Vagina (tissue), 2 donors: ENCODE data around the gene LKAAEAR1.

Experiments
- POLR2A ChIP-seq, 2 donors: fragments of 450-650 bp; IDR thresholded peaks; one replicate each; pipeline ENCODE4 v1.6.1; 2017; ENCODE audit warnings: antibody characterized with exemption in 2 of 2, mild to moderate bottlenecking in 2 of 2, moderate library complexity in 2 of 2
- POLR2AphosphoS5 ChIP-seq, 2 donors: sonication (generic); formaldehyde crosslinking; IDR thresholded peaks; one replicate each; pipeline ENCODE4 v1.9.0; 2017; ENCODE audit warnings: antibody characterized with exemption in 2 of 2, mild to moderate bottlenecking in 2 of 2, low read depth in 1 of 2; ENCODE audit not compliant: insufficient read depth in 1 of 2
- TF ChIP-seq, protein P1 (sequence below), 3 experiments: fragments of 450-650 bp in 2 of 3; fragments of 200-600 bp in 1 of 3; sonication (generic) in 1 of 3; IDR thresholded peaks; one replicate each; pipeline ENCODE4 v1.5.1; 2017 to 2019; ENCODE audit warnings: antibody characterized with exemption in 3 of 3, mild to moderate bottlenecking in 2 of 3, moderate library complexity in 2 of 3

DNA sequence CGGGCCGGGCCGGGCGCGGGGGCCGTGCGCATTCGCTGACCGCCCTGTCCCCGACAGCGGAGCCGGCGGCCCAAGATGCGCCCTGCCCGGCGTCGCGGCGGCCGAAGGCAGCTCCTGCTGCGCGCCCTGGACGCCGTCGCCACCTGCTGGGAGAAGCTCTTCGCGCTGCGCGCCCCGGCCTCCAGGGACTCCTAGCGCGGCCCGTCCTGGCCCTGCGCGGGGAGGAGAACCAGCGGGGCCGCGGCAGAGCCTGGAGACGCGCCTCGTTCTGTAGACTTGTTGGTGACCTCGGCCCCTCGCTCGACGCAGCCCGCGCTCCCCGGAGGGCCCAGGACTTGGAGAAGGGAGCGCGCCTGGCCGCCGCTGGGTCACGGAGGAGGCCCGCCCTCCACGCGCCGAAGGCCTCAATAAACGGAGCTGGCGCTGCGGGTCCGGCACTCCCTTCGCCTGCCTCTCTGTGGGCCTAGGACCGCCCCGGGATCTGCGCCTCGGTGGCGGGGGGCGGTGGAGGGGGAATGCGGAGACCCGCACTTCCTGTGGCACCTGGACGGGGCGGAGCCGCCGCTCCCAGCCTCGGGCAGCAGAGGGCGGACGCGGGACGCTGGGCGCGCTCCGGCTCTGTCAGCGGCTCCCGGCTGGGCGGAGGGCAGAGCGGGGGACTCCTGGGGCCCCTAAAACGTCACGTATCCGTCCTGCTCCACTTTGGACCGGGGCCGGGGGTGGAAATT is 45.5 kb downstream of the LKAAEAR1 start:
- TF ChIP-seq, protein P1, sequence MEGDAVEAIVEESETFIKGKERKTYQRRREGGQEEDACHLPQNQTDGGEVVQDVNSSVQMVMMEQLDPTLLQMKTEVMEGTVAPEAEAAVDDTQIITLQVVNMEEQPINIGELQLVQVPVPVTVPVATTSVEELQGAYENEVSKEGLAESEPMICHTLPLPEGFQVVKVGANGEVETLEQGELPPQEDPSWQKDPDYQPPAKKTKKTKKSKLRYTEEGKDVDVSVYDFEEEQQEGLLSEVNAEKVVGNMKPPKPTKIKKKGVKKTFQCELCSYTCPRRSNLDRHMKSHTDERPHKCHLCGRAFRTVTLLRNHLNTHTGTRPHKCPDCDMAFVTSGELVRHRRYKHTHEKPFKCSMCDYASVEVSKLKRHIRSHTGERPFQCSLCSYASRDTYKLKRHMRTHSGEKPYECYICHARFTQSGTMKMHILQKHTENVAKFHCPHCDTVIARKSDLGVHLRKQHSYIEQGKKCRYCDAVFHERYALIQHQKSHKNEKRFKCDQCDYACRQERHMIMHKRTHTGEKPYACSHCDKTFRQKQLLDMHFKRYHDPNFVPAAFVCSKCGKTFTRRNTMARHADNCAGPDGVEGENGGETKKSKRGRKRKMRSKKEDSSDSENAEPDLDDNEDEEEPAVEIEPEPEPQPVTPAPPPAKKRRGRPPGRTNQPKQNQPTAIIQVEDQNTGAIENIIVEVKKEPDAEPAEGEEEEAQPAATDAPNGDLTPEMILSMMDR (IDR thresholded peaks at IDR 0.05): peak in 2 of 3 experiments; percentile 22 to 56
- TF ChIP-seq POLR2AphosphoS5 (IDR thresholded peaks at IDR 0.05; ENCODE audit: insufficient read depth in 1 of 2, low read depth in 1 of 2) (peak in 1 of 2 donors; percentile 49), POLR2A (IDR thresholded peaks at IDR 0.05) (no peak)
